H1 (cell line): ENCODE data around the gene LDLRAD3.

Experiments used
- ASH2L ChIP-seq: fragments of 200-600, 300-600 bp; sonication (generic); IDR thresholded peaks from one replicate; pipeline ENCODE4 v1.7.1; 2017; ENCODE audit warnings: low read length
- EZH2 ChIP-seq: fragments of 200-600 bp; sonication (generic); IDR thresholded peaks from 2 replicates; pipeline ENCODE4 v1.7.1; 2012; ENCODE audit warnings: low read depth, mild to moderate bottlenecking, moderate library complexity, low read length, inconsistent platforms; ENCODE audit not compliant: severe bottlenecking
- PHF8 ChIP-seq: fragments of 200-600 bp; sonication (generic); conservative IDR thresholded peaks from 2 replicates; pipeline ENCODE4 v1.7.1; 2012; ENCODE audit warnings: low read depth, mild to moderate bottlenecking, inconsistent platforms, low read length, moderate library complexity
- POLR2A ChIP-seq, 2 experiments: IDR thresholded peaks; 1 replicate in 1 of 2; 2 replicates in 1 of 2; pipeline ENCODE4 v1.6.1; 2011; ENCODE audit warnings: low read depth in 2 of 2, low read length in 2 of 2, mild to moderate bottlenecking in 2 of 2; ENCODE audit errors: control extremely low read depth in 1 of 2
- POLR2AphosphoS5 ChIP-seq: IDR thresholded peaks from 2 replicates; pipeline ENCODE4 v1.6.1; 2011; ENCODE audit warnings: low read depth, low read length
- TAF1 ChIP-seq: IDR thresholded peaks from 2 replicates; pipeline ENCODE4 v1.6.1; 2011; ENCODE audit warnings: mild to moderate bottlenecking, low read depth, low read length
- TF ChIP-seq, protein P1 (sequence below), 3 experiments: IDR thresholded peaks; 1 replicate in 2 of 3; 2 replicates in 1 of 3; pipeline versions ENCODE4 v1.5.1 to v1.6.1; 2011; ENCODE audit warnings: low read length in 3 of 3, mild to moderate bottlenecking in 3 of 3, inconsistent platforms in 2 of 3, low read depth in 1 of 3, moderate library complexity in 1 of 3; ENCODE audit not compliant: insufficient read depth in 1 of 3; ENCODE audit errors: control extremely low read depth in 1 of 3

GRCh38 chr11:36012455-36012854, 68.6 kb downstream of the LDLRAD3 start:
- TF ChIP-seq, protein P1, sequence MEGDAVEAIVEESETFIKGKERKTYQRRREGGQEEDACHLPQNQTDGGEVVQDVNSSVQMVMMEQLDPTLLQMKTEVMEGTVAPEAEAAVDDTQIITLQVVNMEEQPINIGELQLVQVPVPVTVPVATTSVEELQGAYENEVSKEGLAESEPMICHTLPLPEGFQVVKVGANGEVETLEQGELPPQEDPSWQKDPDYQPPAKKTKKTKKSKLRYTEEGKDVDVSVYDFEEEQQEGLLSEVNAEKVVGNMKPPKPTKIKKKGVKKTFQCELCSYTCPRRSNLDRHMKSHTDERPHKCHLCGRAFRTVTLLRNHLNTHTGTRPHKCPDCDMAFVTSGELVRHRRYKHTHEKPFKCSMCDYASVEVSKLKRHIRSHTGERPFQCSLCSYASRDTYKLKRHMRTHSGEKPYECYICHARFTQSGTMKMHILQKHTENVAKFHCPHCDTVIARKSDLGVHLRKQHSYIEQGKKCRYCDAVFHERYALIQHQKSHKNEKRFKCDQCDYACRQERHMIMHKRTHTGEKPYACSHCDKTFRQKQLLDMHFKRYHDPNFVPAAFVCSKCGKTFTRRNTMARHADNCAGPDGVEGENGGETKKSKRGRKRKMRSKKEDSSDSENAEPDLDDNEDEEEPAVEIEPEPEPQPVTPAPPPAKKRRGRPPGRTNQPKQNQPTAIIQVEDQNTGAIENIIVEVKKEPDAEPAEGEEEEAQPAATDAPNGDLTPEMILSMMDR (IDR thresholded peaks at IDR 0.05; ENCODE audit: control extremely low read depth in 1 of 3, insufficient read depth in 1 of 3, low read depth in 1 of 3, low read length in 3 of 3): no peak
- TF ChIP-seq POLR2A (IDR thresholded peaks at IDR 0.05; ENCODE audit: control extremely low read depth in 1 of 2, low read depth in 2 of 2, low read length in 2 of 2) (no peak), TAF1 (no peak), ASH2L (no peak), POLR2AphosphoS5 (no peak), PHF8 (no peak), EZH2 (no peak)
